Stimulated activated naive CD8-positive, alpha-beta T cell treated with anti-CD3 and anti-CD28 coated beads, Interleukin-15, Interleukin-2, amounts not matched to agents 100 U/mL and 50 U/mL, for 24 hours (primary cell): ENCODE data around the gene PAQR3.
"Not testable (repeated sequence)": the region's sequence is repeated elsewhere in the genome, so short reads cannot be mapped to it uniquely, and the experiment has no call there.

Experiments
- ATAC-seq: fragments of 150-1000 bp; cut with Tn5 transposase; one replicate; pipeline ENCODE4 v1.10.0; 2021
- DNase-seq: peaks from one replicate; pipeline ENCODE4 v3.0.0; 2021

The PAQR3 gene

DNA sequence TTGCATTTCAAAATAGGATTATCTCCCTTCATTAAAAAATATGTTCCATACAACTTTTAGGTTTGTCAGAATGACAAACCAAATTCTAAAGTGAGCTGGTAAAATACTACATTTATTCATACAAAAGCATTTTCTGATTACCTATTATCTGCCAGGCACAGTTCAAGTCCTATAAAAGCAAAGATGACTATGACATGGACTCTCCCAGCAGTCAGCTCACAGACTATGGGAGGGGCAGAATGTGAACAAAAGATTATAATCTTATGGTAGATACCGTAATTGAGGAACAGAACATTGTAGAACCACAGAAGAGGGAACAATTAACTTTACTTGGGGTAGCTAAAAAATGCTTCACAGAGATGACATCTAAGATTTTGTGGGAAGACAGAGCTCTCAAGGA, 12.4 kb downstream of the PAQR3 start:
- no peak for ATAC-seq
- DNase-seq, result no peak

- DNase-seq (no peak), ATAC-seq (no peak)
Measured at GRCh38 chr4:78923464-78924312, 15.6 kb downstream of the PAQR3 start.

GRCh38 chr4:78922207-78922606, 17.0 kb downstream of the PAQR3 start:
- ATAC-seq, result no peak
- DNase-seq, result no peak

DNA sequence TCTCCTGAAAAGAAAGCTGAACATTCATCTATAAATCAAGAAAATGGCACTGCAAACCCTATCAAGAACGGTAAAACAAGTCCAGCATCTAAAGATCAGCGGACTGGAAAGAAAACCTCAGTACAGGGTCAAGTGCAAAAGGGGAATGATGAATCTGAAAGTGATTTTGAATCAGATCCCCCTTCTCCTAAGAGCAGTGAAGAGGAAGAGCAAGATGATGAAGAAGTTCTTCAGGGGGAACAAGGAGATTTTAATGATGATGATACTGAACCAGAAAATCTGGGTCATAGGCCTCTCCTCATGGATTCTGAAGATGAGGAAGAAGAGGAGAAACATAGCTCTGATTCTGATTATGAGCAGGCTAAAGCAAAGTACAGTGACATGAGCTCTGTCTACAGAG, 28.6 kb downstream of the PAQR3 start:
- ATAC-seq, result no peak
- no peak for DNase-seq

DNA sequence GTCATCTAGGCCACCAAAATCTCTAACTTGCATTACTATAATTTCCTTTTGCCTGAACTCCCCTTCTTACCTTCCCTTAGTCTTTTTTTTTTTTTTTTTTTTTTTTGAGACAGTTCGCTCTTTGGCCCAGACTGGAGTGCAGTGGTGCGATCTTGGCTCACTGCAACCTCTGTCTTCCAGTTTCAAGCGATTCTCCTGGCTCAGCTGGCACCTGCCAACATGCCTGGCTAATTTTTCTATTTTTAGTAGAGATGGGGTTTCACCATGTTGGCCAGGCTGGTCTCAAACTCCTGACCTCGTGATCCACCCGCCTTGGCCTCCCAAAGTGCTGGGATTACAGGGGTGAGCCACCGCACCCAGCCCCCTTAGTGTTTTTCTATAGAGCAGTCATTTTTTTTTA, 30.3 kb downstream of the PAQR3 start:
- DNase-seq, ATAC-seq: not testable (repeated sequence)

GRCh38 chr4:78907638-78908037, 31.6 kb downstream of the PAQR3 start:
- ATAC-seq (no peak), DNase-seq (no peak)

DNA sequence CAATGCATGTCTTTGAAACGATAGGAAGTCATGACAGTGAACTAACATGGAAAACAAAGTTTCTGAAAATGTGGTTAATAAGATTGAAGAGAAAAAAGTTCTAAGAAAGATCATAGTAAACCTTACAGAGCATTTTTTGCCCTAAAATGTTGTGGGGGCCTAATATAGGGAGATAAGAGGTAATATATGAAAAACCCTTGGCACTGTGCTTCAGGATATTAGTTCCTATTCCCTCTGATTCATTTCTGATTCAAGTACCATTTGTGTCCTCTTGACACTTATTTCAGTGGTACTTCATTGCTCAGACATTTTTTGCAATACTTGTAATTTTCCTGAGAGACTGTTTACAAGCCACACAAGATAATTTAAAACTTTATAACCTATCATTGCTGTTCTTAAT, 35.1 kb downstream of the PAQR3 start:
- ATAC-seq (no peak), DNase-seq (no peak)

- DNase-seq, result no peak
Measured at GRCh38 chr4:78902298-78902697, 36.9 kb downstream of the PAQR3 start.

GRCh38 chr4:78901882-78902281, 37.4 kb downstream of the PAQR3 start:
- no peak for DNase-seq
- no peak for ATAC-seq

More at GRCh38 chr4:78902298-78902697, 36.9 kb downstream of the PAQR3 start:
- no peak for ATAC-seq

GRCh38 chr4:78899302-78899701, 39.9 kb downstream of the PAQR3 start:
- DNase-seq (no peak), ATAC-seq (no peak)

DNA sequence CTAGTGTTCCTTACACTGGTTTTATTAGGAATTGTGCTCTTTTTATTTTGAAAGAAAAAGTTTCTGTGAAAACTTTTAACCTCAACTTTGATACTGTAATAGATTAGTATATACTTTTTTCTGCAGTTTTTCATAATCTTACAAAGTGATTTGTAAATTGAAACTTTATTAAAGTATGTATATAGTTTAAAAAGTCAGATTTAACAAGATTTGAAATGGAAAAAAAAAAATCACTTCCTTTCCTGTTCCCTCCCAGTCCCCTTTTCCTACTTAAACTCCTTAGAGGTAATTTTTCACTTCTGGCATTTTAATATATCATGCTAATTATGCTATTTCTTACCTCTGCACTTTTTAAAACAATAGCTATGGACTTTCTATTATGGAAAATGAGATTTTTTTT, 49.3 kb downstream of the PAQR3 start:
- no peak for ATAC-seq
- no peak for DNase-seq

GRCh38 chr4:78885598-78885997, 53.6 kb downstream of the PAQR3 start:
- ATAC-seq (no peak), DNase-seq (no peak)

DNA sequence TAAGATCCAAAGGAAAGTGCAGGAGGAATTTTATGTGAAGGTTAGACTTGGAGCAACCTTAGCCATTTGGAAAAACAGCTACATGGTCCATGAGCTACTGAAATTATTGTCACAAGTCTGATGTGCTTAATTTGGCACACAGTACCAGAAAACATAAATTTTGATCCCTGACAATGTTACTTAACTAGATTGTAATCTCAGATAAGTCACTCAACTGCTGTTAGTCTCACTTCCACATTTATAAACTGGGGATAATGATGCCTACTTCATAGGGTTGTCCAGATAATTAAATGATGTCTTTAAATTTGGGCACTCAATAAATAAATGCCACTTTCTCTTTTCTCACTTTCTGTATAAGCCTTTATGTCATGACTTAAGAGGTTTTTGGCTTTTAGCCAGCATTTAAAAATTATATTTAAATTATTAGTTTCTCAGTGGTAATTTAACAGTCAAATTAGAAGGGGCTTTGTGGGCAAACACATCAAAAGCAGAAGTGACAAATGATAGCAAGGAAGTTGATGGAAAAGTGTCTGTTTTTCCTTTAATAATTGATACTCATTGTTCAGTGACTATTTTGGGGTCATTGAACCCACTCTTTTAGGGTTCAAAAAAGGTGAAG, 58.3 kb downstream of the PAQR3 start:
- DNase-seq (no peak), ATAC-seq (no peak)

GRCh38 chr4:78878031-78878430, 61.2 kb downstream of the PAQR3 start:
- DNase-seq, result no peak
- ATAC-seq, result no peak

GRCh38 chr4:78876568-78877320, 62.5 kb downstream of the PAQR3 start:
- no peak for ATAC-seq
- no peak for DNase-seq

GRCh38 chr4:78870056-78870455, 69.2 kb downstream of the PAQR3 start:
- DNase-seq (no peak), ATAC-seq (no peak)

DNA sequence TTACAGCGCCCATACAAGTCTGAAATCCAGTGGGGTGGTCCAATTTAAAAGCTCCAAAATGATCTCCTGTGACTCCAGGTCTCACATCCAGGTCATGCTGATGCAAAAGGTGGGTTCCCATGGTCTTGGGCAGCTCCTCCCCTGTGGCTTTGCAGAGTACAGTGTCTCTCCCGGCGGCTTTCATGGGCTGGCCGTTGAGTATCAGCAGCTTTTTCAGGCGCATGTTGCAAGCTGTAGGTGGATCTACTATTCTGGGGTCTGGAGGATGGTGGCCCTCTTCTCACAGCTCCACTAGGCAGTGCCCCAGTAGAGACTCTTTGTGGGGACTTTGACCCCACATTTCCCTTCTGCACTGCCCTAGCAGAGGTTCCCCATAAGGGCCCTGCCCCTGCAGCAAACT, 70.5 kb downstream of the PAQR3 start:
- DNase-seq, result not testable (repeated sequence)

GRCh38 chr4:78865451-78865850, 73.8 kb downstream of the PAQR3 start:
- DNase-seq, result no peak
- ATAC-seq, result no peak

More for the DNA sequence above, 70.5 kb downstream of the PAQR3 start:
- ATAC-seq, result not testable (repeated sequence)

DNA sequence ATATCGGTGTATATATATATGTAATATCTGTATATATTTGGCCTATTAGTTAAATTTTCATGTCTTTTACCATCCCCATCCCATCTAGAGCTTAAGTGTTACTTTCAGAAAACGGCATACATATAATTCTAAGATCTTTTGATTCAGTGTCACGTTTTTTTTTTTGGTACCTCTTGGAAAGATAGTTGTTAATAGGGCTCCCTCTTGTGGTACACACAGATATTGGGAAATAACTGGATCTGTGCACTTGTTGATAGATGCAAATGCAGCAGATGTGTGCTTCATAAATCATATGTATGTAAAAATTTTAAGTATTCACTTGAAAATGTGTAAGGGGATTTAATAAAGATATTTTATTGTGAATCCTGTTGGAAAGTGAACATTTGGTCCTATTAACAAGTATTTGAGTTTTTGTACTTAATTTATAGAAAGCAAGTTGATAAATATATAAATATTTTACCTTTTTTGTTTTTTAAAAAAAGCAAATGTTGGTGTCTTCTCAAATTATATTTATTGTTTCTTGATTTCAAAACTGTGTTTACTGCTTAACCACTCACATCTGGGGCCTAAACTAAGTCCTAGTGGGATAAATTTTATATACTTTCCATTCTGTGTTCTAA, 74.7 kb downstream of the PAQR3 start:
- DNase-seq, result no peak
- peak; percentile 32 for ATAC-seq

DNA sequence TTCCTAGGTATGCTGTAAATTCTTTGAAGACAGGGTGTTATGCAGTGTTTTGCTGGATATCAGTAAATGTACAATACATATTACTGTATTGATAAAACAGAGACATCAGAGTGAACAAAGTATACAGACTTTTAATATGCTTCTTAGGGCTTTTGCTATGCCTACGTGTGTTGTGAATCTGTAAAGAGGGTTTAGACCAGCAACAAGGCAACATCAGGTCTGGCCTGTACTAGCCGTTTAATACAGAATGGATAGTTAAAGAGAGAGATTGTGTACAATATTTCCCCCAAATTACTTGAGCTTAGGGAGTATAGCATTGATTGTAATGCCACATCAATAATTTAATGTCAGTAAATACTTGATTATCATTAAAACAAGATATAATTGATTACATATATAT, 75.2 kb downstream of the PAQR3 start:
- DNase-seq (no peak), ATAC-seq (no peak)

DNA sequence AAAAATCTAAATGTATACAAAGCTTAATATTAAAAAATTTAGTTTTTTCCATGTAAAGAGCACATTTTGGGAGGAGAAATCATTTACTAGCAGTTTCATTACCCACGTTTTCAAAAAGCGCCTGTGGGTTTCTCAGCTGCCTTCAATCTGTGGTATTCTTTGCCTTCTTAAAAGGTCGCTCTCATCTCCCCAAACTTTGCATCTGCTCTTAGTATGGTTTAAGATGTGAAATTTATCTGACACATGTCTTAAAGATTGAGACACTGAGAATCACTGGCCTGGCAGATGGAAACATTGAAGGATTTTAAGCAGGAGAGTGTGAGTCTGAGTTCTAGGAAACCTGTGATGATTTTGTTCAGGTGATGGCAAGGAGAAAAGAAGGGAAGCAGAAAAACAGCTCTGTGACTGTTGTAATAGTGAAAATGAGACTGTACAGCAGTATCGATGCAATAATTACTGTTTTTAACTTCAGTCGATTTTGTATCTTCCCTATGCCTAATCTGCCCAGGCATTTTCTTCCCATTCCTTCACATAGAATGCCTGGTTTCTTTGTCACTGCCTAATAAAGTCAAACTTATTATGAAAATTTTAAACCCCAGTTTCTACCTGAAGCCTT, 75.9 kb downstream of the PAQR3 start:
- DNase-seq (no peak), ATAC-seq (peak; percentile 46)

- ATAC-seq, result no peak
Measured at GRCh38 chr4:78862314-78862737, 76.9 kb downstream of the PAQR3 start.

More at GRCh38 chr4:78862314-78862737, 76.9 kb downstream of the PAQR3 start:
- DNase-seq, result no peak
